ENCODE results near the gene A3GALT2.
"Not testable (repeated sequence)": the region's sequence is repeated elsewhere in the genome, so short reads cannot be mapped to it uniquely, and the experiment has no call there.

The A3GALT2 gene

DNA sequence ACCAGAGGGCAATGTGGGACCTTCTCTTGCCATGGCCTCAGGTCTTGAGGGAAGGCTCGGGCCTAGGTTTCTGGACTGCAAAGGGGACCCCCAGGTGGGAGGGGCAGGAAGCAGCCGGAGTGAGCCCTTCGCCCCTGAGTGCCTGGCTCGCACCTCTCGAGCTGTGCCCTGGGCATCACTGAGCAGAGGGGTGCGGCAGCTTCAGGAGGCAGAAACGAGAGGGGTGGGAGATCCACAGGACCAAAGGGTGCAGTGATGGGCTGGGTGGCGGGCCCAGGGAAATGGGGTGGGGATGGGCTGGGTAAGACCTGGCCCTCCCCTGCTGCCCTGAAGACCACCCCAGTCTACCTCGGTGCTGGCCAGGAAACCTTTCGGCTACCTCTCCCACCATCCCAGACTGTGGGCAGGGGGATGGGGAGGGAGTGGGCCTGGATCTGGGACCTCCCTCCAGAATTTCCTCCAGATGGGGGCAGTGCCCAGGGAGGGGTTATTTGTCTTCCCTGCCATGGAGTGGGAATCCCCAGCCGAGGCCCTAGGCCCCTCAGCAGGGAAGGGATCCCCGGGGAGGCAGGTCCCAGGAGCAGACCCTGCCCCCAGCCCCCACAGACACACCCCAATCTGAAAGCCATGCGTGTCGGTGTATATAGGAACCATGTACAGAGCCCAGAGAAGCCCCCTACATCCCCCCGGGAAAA is 21.3 kb downstream of the A3GALT2 start:
- Histone ChIP-seq H3K9ac (ENCODE audit: low read length) (no peak overlapping the region), H3K4me3 (ENCODE audit: low read length) (no peak overlapping the region), H3K27ac (ENCODE audit: low read depth, low read length) (no peak overlapping the region), H3K4me1 (ENCODE audit: control insufficient read depth, insufficient read depth, low read length) (peaks cover 8% of the 10 kb centered on the region), H3K27me3 (ENCODE audit: control insufficient read depth, insufficient read depth, low read length) (no peaks in the 10 kb centered on the region), H3K36me3 (ENCODE audit: control insufficient read depth, insufficient read depth, low read length) (no peaks in the 10 kb centered on the region)

DNA sequence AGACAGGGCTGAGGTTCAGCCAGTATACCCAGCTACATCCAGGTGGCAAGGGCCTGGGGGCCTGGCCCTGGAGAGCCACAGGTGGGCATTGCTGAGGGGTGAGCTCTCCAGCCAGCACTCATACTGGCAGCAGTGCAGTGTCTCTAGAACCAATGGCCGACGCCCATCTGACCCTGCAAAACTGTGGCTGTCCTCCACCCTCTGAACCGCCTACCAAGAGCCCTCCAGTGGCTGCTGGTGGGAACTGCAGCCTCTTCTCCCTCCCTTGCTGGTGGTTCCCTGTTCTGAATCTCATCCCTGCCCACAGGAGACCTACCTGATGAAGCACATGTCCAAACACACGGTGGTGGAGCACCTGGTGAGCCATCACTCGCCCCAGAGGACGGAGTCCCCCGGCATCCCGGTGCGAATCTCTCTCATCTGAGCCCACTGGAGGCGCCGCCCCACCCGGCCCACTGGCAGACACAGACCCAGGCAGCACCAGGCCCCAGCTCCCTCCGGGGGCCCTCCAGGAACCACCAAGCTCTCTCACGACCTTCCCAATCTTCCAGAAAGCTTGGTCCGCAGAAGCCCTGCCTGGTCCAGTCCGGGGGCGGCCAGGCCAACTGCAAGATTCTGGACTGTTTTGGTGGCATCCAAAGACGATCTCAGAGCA is 22.1 kb downstream of the A3GALT2 start:
- Histone ChIP-seq H3K4me3 (ENCODE audit: low read length) (no peak overlapping the region), H3K27me3 (ENCODE audit: control insufficient read depth, insufficient read depth, low read length) (no peaks in the 10 kb centered on the region), H3K36me3 (ENCODE audit: control insufficient read depth, insufficient read depth, low read length) (peaks cover 7% of the 10 kb centered on the region), H3K9ac (ENCODE audit: low read length) (no peak overlapping the region), H3K4me1 (ENCODE audit: control insufficient read depth, insufficient read depth, low read length) (peaks cover 8% of the 10 kb centered on the region), H3K27ac (ENCODE audit: low read depth, low read length) (no peak overlapping the region)

DNA sequence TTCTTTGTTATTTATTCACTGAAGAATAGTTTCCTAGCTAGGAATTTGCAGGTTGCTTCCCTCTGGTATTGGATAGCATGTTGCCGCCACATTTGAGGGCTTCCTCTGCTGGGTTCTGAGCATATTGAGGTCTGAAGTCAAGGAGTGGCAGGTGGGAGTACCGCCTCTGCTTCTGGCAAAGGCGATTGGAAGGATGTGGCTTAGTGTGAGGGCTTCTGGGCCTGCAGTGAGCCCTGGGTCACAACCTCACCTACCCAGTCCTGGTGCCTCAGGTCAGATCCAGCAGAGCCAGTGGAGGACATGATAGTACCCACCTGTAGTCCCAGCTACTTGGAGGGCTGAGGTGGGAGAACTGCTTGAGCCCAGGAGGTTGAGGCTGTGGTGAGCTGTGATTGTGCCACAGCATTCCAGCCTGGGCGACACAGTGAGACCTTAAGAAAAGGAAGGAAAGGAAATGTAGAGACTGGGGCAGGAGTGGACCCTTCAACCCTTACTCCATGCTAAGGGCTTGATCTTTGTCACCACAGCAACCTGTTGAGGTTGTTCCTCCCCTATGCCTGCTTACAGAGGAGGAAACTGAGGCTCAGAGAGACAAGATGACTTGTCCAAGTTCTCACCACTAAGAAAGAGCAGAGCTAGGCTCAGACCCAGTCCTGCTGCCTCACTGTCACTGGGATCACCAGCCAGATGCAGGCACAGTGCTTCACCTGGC is 22.8 kb downstream of the A3GALT2 start:
- Histone ChIP-seq H3K4me1 (ENCODE audit: control insufficient read depth, insufficient read depth, low read length) (peaks cover 8% of the 10 kb centered on the region), H3K36me3 (ENCODE audit: control insufficient read depth, insufficient read depth, low read length) (peaks cover 7% of the 10 kb centered on the region), H3K4me3 (ENCODE audit: low read length) (no peak overlapping the region), H3K27ac (ENCODE audit: low read depth, low read length) (no peak overlapping the region), H3K9ac (ENCODE audit: low read length) (no peak overlapping the region), H3K27me3 (ENCODE audit: control insufficient read depth, insufficient read depth, low read length) (no peaks in the 10 kb centered on the region)

GRCh38 chr1:33296824-33297223 is 24.1 kb downstream of the A3GALT2 start:
- Histone ChIP-seq H3K27ac (ENCODE audit: low read depth, low read length) (no peak overlapping the region), H3K9ac (ENCODE audit: low read length) (no peak overlapping the region), H3K36me3 (ENCODE audit: control insufficient read depth, insufficient read depth, low read length) (peaks cover 7% of the 10 kb centered on the region), H3K4me3 (ENCODE audit: low read length) (no peak overlapping the region), H3K27me3 (ENCODE audit: control insufficient read depth, insufficient read depth, low read length) (no peaks in the 10 kb centered on the region), H3K4me1 (ENCODE audit: control insufficient read depth, insufficient read depth, low read length) (peaks cover 10% of the 10 kb centered on the region)

DNA sequence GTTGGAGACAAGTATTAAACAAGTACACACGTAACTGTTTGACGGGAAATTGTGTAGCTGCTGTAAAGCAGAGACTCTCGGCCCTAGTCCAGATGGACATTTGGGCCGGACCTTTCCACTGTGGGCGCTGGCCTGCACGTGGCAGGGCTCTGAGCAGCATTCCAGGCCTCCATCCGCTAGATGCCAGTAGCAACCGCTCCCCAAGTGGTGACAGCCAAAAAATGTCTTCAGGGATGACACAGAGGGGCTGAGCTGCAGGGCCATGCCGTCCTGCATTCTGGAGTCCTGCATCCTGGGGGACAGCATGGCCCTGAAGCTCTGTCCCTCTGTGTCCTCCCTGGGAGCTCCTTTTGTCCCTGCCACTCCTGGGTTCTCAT is 24.8 kb downstream of the A3GALT2 start:
- Histone ChIP-seq H3K27me3 (ENCODE audit: control insufficient read depth, insufficient read depth, low read length) (no peaks in the 10 kb centered on the region), H3K4me1 (ENCODE audit: control insufficient read depth, insufficient read depth, low read length) (peaks cover 8% of the 10 kb centered on the region), H3K36me3 (ENCODE audit: control insufficient read depth, insufficient read depth, low read length) (peaks cover 7% of the 10 kb centered on the region), H3K9ac (ENCODE audit: low read length) (no peak overlapping the region), H3K27ac (ENCODE audit: low read depth, low read length) (no peak overlapping the region), H3K4me3 (ENCODE audit: low read length) (no peak overlapping the region)

DNA sequence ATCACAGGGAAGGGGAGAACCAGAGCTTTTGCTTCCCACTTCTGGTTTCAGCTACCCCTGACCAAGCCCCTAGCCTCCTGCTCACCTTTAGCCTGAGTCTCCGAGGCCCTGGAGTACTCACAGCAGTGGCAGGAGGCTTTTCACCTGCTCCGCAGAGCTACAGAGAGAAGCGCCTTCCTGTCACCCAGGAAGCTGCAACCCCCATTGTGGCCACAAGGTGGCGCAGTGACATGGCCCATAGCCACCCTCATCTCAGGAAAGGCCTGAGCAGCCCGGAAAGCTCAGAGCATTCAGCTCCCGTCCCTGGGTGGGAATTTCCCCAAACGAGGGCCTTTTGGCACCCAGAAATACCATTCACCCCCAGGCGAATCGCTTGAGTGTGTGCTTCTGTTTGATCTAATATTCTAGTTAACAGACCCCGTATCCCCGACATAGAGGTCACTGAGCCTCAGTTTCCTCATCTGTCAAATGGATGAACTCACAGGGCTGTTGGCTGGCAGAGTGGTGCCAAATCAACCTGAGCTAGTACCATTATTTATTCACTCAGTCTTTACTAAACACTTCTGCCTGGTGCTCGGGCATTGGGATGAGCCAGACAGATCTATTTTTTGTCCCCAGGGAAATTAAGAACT is 25.3 kb downstream of the A3GALT2 start:
- H3K27me3 ChIP-seq (ENCODE audit: control insufficient read depth, insufficient read depth, low read length) = no peaks in the 10 kb centered on the region
- no peak overlapping the region for H3K27ac ChIP-seq (ENCODE audit: low read depth, low read length)
- no peak overlapping the region for H3K9ac ChIP-seq (ENCODE audit: low read length)
- no peak overlapping the region for H3K4me3 ChIP-seq (ENCODE audit: low read length)
- peaks cover 3% of the 10 kb centered on the region for H3K4me1 ChIP-seq (ENCODE audit: control insufficient read depth, insufficient read depth, low read length)
- peaks cover 7% of the 10 kb centered on the region for H3K36me3 ChIP-seq (ENCODE audit: control insufficient read depth, insufficient read depth, low read length)

- Histone ChIP-seq H3K4me1 (ENCODE audit: control insufficient read depth, insufficient read depth, low read length) (peaks cover 2% of the 10 kb centered on the region), H3K27ac (ENCODE audit: low read depth, low read length) (no peak overlapping the region), H3K36me3 (ENCODE audit: control insufficient read depth, insufficient read depth, low read length) (peaks cover 7% of the 10 kb centered on the region), H3K4me3 (ENCODE audit: low read length) (no peak overlapping the region), H3K9ac (ENCODE audit: low read length) (no peak overlapping the region), H3K27me3 (ENCODE audit: control insufficient read depth, insufficient read depth, low read length) (no peaks in the 10 kb centered on the region)
These were observed 25.9 kb downstream of the A3GALT2 start for GRCh38 chr1:33295023-33295422.

DNA sequence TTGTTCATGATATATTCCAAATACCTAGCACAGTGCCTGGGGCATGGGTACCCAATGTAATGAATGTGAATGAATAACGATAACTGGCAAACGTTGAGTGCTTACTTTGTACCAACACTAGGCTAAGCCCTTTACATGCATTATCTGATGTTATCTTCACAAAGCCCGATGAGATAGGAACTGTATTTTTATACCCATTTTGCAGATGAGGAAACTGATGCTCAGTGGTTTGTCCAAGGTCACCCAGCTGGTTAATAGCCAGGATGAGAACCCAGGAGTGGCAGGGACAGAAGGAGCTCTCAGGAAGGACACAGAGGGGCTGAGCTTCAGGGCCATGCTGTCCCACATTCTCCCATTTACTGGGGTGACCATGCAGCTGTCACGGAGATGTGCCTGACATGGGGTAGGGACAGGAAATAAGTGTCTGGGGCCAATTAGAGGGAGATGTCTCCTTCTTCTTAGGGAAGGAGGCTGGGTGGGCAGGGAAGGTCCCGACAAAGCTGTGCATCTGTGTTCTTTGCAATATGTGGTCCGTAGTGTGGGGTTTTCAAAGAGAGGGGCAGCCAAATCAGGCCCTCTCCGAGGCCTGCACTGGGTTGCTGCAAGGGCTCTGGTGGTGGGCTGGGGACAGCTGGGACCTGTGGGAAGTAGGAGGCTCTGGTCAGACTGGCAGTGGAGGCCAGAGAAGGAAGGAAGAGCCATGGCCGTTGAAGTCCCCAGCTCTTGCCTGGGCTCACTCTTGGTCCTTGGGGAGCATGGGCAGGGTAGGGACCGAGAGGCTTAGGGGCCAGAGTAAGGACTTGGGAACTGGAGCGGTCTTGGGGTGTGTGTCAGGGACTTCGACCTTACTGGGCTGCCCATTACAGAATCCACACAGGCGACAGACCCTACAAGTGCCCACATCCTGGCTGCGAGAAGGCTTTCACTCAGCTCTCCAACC is 26.6 kb downstream of the A3GALT2 start:
- H3K4me1 ChIP-seq (ENCODE audit: control insufficient read depth, insufficient read depth, low read length) = peaks cover 2% of the 10 kb centered on the region
- H3K36me3 ChIP-seq (ENCODE audit: control insufficient read depth, insufficient read depth, low read length) = peaks cover 7% of the 10 kb centered on the region
- H3K27me3 ChIP-seq (ENCODE audit: control insufficient read depth, insufficient read depth, low read length) = no peaks in the 10 kb centered on the region
- no peak overlapping the region for H3K27ac ChIP-seq (ENCODE audit: low read depth, low read length)
- no peak overlapping the region for H3K4me3 ChIP-seq (ENCODE audit: low read length)
- no peak overlapping the region for H3K9ac ChIP-seq (ENCODE audit: low read length)

DNA sequence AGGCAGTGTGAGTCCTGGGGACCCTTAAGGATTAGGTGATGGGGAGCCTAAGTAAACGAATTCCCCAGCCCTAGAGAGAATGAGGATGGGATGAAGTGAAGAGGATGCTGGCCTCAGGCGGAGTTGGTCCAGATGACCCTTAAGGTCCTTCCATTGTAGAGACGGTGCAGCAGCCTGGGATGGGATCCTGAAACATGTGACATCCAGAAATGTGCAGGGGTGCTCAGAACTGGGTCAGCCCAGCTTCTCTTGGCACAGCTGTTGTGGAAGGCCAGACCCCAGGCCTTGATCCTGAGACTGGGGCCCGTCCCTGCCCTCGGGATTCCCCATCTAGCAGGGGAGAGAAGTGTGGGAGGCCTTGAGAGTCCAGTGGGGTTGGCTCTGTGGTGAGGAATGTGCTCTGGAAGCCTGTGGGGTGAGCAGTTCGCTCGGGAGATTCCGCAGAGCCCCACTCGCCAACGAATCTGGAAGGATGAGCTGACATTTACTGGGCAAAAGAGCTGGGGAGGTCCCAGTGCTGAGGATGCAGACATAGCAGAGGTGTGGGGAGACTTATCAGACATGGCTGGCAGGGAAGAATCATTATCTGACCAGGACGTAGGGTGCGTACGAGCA is 28.1 kb downstream of the A3GALT2 start:
- Histone ChIP-seq H3K27me3 (ENCODE audit: control insufficient read depth, insufficient read depth, low read length) (no peaks in the 10 kb centered on the region), H3K27ac (ENCODE audit: low read depth, low read length) (no peak overlapping the region), H3K9ac (ENCODE audit: low read length) (no peak overlapping the region), H3K36me3 (ENCODE audit: control insufficient read depth, insufficient read depth, low read length) (peaks cover 7% of the 10 kb centered on the region), H3K4me3 (ENCODE audit: low read length) (no peak overlapping the region), H3K4me1 (ENCODE audit: control insufficient read depth, insufficient read depth, low read length) (peaks cover 2% of the 10 kb centered on the region)

- not testable (repeated sequence) for H3K9ac ChIP-seq (ENCODE audit: low read length); H3K4me1 ChIP-seq (ENCODE audit: control insufficient read depth, insufficient read depth, low read length); H3K36me3 ChIP-seq (ENCODE audit: control insufficient read depth, insufficient read depth, low read length); H3K27me3 ChIP-seq (ENCODE audit: control insufficient read depth, insufficient read depth, low read length); H3K4me3 ChIP-seq (ENCODE audit: low read length); H3K27ac ChIP-seq (ENCODE audit: low read depth, low read length)
These were observed 30.3 kb downstream of the A3GALT2 start for GRCh38 chr1:33290615-33291014.

GRCh38 chr1:33289858-33290154 is 31.1 kb downstream of the A3GALT2 start:
- Histone ChIP-seq H3K4me3 (ENCODE audit: low read length) (no peak overlapping the region), H3K36me3 (ENCODE audit: control insufficient read depth, insufficient read depth, low read length) (peaks cover 8% of the 10 kb centered on the region), H3K4me1 (ENCODE audit: control insufficient read depth, insufficient read depth, low read length) (peaks cover 2% of the 10 kb centered on the region), H3K27me3 (ENCODE audit: control insufficient read depth, insufficient read depth, low read length) (no peaks in the 10 kb centered on the region), H3K9ac (ENCODE audit: low read length) (no peak overlapping the region), H3K27ac (ENCODE audit: low read depth, low read length) (no peak overlapping the region)

All from rectal smooth muscle tissue (tissue), 1 donor.